ENCODE measurements around the gene OR8U1. TPM values are rescaled to one million over a fixed set of nuclear protein-coding genes. Genes with fewer than 3 reads are reported as not detected.
"Not testable (repeated sequence)": the region's sequence is repeated elsewhere in the genome, so short reads cannot be mapped to it uniquely, and the experiment has no call there.

The OR8U1 gene
- not detected for total RNA-seq

- ChIA-PET CTCF (no interaction called here), POLR2A (no interaction called here)
These were observed at the start of gene OR8U1 for GRCh38 chr11:56375324-56375723. OR8U1 (plus strand) TSS chr11:56375624; CDS start chr11:56375624, 0 bp downstream.

GRCh38 chr11:56331861-56332491 is 43.4 kb upstream of the OR8U1 start:
- ChIA-PET POLR2A (no interaction called here), CTCF (no interaction called here)

- ChIA-PET CTCF (no interaction called here), POLR2A (no interaction called here)
These were observed 42.3 kb upstream of the OR8U1 start for GRCh38 chr11:56333156-56333555.

GRCh38 chr11:56340289-56340688 is 35.1 kb upstream of the OR8U1 start:
- POLR2A ChIA-PET: no interaction called here
- CTCF ChIA-PET: no interaction called here

GRCh38 chr11:56345739-56346138 is 29.7 kb upstream of the OR8U1 start, which contains the start of gene OR8K1:
OR8K1 (plus strand) TSS chr11:56346039; CDS start chr11:56346039, 0 bp downstream.
- CTCF ChIA-PET: no interaction called here
- POLR2A ChIA-PET: no interaction called here

- ChIA-PET POLR2A (no interaction called here), CTCF (no interaction called here)
These were observed 21.4 kb upstream of the OR8U1 start, which contains the start of gene OR8J1 for GRCh38 chr11:56353991-56354390. OR8J1 (plus strand) TSS chr11:56354291; CDS start chr11:56360247, 5,956 bp downstream.

GRCh38 chr11:56380120-56380519 is 4.7 kb downstream of the OR8U1 start:
- CTCF ChIA-PET: no interaction called here
- POLR2A ChIA-PET: no interaction called here

GRCh38 chr11:56394381-56394780 is 19.0 kb downstream of the OR8U1 start:
- ChIA-PET CTCF (no interaction called here), POLR2A (no interaction called here)

GRCh38 chr11:56396047-56396446 is 20.6 kb downstream of the OR8U1 start:
- ChIA-PET POLR2A (no interaction called here), CTCF (no interaction called here)

GRCh38 chr11:56401858-56402461 is 26.5 kb downstream of the OR8U1 start:
- CTCF ChIA-PET, POLR2A ChIA-PET: not testable (repeated sequence)

- ChIA-PET CTCF (no interaction called here), POLR2A (no interaction called here)
These were observed 29.0 kb downstream of the OR8U1 start for GRCh38 chr11:56404393-56404792.

GRCh38 chr11:56410801-56411200 is 35.4 kb downstream of the OR8U1 start:
- CTCF ChIA-PET: no interaction called here
- POLR2A ChIA-PET: no interaction called here

GRCh38 chr11:56412396-56412795 is 37.0 kb downstream of the OR8U1 start, which contains the start of gene OR5AL1:
OR5AL1 (plus strand) TSS chr11:56412696.
- ChIA-PET CTCF (no interaction called here), POLR2A (no interaction called here)

Other genes with a start within 250 kb of the OR8U1 start
- not detected for gene OR8J3, start 235.4 kb upstream of the OR8U1 start, total RNA-seq
- not detected for gene OR8K5, start 215.3 kb upstream of the OR8U1 start, total RNA-seq
- gene OR5J2, start 199.0 kb upstream of the OR8U1 start, total RNA-seq: not detected
- not detected for gene OR5T2, start 141.4 kb upstream of the OR8U1 start, total RNA-seq
- gene OR5T3, start 123.4 kb upstream of the OR8U1 start, total RNA-seq: not detected
- gene OR5T1, start 101.5 kb upstream of the OR8U1 start, total RNA-seq: not detected
- not detected for gene OR8H1, start 83.4 kb upstream of the OR8U1 start, total RNA-seq
- not detected for gene OR8K3, start 60.5 kb upstream of the OR8U1 start, total RNA-seq
- gene OR8K1, start 29.6 kb upstream of the OR8U1 start, total RNA-seq: not detected
- gene OR8J1, start 21.3 kb upstream of the OR8U1 start, total RNA-seq: not detected
- not detected for gene OR5AL1, start 37.1 kb downstream of the OR8U1 start, total RNA-seq
- not detected for gene OR5M3, start 97.7 kb downstream of the OR8U1 start, total RNA-seq
- not detected for gene OR5M8, start 115.7 kb downstream of the OR8U1 start, total RNA-seq
- gene OR5M11, start 167.6 kb downstream of the OR8U1 start, total RNA-seq: not detected
- gene OR5M10, start 202.1 kb downstream of the OR8U1 start, total RNA-seq: not detected
- not detected for gene OR5M1, start 239.2 kb downstream of the OR8U1 start, total RNA-seq

Measured in activated CD8-positive, alpha-beta memory T cell treated with anti-CD3 and anti-CD28 coated beads for 36 hours (primary cell).